DLD1 (cell line): Measurements from ENCODE around the gene LPCAT2.
"Not testable (repeated sequence)": the region's sequence is repeated elsewhere in the genome, so short reads cannot be mapped to it uniquely, and the experiment has no call there.

ENCODE experiments used
- in situ Hi-C: cut with HindIII; loops from 2 replicates; pipeline ENCODE4 v1.10.0; 2017; ENCODE audit warnings: low sequenced_read_pairs

Gene LPCAT2

GRCh38 chr16:55577887-55578286, 69.0 kb downstream of the LPCAT2 start:
- in situ Hi-C loops: no loop called here

DNA sequence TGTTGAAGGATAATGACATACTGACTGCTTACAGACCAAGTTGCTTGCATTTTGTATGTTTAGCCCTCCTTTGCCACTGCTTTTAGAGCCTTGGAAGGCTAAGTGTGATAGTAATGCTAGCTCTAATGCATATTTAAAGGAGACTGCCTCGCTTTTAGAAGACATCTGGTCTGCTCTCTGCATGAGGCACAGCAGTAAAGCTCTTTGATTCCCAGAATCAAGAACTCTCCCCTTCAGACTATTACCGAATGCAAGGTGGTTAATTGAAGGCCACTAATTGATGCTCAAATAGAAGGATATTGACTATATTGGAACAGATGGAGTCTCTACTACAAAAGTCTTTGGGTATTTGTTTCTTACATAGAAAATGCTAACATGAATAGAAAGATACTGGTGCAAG, 76.8 kb downstream of the LPCAT2 start:
- in situ Hi-C loops: loop anchor here (5.0 kb wide), 1 partner anchor 53 kb away; no protein-coding TSS in a partner anchor

- in situ Hi-C loops: loop anchor here (5.0 kb wide), 1 partner anchor 56 kb away; no protein-coding TSS in a partner anchor
Observed at GRCh38 chr16:55588799-55589198, 79.9 kb downstream of the LPCAT2 start.

GRCh38 chr16:55592306-55592705, 83.4 kb downstream of the LPCAT2 start:
- in situ Hi-C loops: no loop called here

DNA sequence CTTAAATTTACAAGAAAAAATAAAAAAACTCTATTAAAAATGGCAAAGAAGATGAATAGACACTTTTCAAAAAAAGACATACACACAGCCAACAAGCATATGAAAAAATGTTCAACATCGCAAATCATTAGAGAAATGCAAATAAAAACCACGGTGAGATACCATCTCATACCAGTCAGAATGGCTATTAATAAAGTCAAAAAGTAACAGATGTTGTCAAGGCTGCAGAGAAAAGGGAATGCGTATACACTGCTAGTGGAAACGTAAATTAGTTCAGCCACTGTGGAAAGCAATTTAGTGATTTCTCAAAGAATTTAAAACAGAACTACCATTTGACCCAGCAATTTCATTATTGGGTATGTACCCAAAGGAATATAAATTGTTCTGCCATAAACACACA, 89.1 kb downstream of the LPCAT2 start:
- in situ Hi-C loops: no loop called here

GRCh38 chr16:55605754-55606336, 97.0 kb downstream of the LPCAT2 start:
- in situ Hi-C loops: no loop called here

DNA sequence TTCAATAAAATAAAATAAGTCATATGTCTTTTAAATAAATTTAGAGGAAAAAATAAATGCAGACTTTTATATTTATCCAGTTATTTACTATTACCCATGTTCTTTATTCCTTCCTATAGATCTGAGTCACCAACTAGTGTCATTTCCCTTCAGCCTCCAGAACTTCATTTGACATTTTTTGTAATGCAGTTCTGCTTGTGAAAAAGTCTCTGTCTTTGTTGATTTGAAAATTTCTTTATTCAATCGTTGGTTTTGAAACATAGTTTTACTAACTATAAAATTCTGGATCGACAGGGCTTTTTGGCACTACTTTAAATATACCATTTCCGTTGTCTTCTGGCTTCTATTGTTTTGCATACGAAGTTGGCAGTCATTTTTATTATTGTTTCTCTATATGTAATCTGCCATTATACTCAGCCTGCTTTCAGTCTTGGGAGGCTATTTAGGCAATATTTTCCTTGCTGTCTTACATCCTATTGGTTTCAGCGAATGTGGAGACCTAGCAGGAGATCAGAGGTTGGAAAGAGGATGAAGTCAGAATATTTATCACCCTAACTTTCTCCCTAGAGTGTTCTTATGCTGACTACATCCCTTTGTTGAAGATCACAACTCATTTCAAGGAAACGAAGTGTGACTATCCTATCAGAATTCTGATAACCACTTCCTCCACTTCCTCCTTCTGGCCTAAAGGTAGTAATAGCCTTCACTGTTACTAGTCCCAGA, 104.9 kb downstream of the LPCAT2 start:
- in situ Hi-C loops: no loop called here

- in situ Hi-C loops: no loop called here
Observed at GRCh38 chr16:55615071-55615470, 106.2 kb downstream of the LPCAT2 start.

GRCh38 chr16:55615670-55616069, 106.8 kb downstream of the LPCAT2 start:
- in situ Hi-C loops: not testable (repeated sequence)

DNA sequence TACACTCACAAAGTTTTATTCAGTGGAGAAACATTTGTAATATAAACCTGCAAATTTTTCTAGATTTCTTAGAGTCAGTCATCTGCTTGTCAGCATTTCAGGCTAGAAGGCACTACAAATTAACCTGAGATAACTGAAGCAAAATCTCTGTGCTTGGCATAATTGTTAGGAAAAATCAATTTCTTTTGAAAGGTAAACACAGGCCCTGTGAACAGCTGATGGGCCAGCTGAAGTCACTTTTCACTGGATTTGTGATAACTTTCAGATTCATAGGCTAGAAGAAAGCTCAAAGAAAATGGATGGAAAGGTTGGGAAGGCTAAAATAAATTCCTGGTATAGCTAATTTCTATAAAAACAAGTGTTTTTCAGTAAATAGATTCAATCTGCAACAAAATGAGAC, 112.9 kb downstream of the LPCAT2 start:
- in situ Hi-C loops: no loop called here

GRCh38 chr16:55622272-55622671, 113.4 kb downstream of the LPCAT2 start:
- in situ Hi-C loops: no loop called here

DNA sequence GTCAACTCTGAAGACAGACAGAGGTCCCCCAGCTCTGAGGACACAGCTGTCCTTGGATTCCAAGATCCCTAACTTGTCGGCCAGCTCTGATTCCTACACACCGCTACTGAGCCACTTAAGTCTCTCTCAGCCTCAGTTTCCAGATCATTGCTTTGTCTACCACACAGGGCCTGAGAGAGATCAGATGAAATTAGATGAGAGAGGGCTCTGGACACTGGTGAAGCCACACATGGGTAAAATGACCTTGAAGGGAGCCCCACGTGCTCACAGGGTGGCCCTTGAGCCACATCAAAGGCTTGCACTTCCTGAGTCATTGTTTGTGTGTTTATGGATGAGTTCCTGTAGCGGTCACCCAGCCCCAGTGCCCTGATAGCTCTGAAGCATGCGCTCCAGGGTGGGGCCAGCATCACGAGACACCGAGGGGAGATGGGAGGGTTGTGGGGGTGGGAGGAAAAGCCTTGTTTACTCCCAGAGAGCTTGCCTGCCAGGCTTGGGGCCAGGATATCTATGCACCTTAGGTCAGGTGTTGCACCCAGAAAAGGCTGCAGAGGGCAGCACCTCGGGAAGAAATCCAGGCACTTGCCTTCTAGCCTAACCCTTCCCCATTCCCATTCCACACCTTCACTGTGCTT, 114.2 kb downstream of the LPCAT2 start:
- in situ Hi-C loops: no loop called here

DNA sequence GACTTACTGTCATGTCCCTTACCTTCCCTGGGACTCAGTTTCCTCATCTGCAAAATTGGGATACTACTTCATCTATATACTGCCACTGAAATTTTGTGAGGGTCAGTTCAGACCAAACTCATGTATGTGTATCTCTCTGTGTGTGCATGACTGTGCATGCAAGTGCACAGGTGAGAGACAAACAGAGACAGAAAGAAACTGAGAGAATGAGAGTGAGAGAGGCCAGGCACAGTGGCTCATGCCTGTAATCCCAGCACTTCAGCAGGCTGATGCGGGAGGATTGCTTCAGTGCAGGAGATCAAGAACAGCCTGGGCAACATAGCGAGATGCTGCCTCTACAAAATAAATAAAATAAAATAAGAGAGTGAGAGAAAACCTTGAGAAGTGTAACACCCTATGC, 114.8 kb downstream of the LPCAT2 start:
- in situ Hi-C loops: no loop called here

GRCh38 chr16:55624696-55625095, 115.8 kb downstream of the LPCAT2 start:
- in situ Hi-C loops: loop anchor here (5.0 kb wide), 1 partner anchor 87 kb away; no protein-coding TSS in a partner anchor

- in situ Hi-C loops: loop anchor here (5.0 kb wide), 1 partner anchor 89 kb away; no protein-coding TSS in a partner anchor
Observed at GRCh38 chr16:55625843-55626242, 117.0 kb downstream of the LPCAT2 start.

- in situ Hi-C loops: loop anchor here (5.0 kb wide), 1 partner anchor 91 kb away; no protein-coding TSS in a partner anchor
Observed at GRCh38 chr16:55628306-55628968, 119.6 kb downstream of the LPCAT2 start.

- in situ Hi-C loops: no loop called here
Observed at GRCh38 chr16:55630774-55631173, 121.9 kb downstream of the LPCAT2 start.

DNA sequence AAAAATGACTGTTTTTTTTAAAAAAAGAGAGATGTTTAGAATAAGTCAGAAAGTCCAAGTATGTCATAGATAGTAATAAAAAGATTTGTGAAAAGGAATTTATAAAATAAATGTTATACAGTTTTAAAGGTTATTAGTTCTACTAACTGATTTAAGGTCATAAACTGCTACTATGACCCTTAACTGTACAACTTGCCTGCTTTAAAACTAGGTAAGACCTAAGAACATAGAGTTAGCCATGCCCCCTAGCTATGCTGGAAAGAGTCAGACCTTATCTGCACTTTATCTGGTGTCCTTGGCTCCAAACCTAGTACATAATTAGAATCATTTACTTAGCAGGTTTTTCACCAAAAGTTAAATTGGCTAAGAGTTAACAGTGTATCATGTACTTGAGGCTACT, 123.4 kb downstream of the LPCAT2 start:
- in situ Hi-C loops: no loop called here

GRCh38 chr16:55634193-55634592, 125.3 kb downstream of the LPCAT2 start:
- in situ Hi-C loops: no loop called here
